ENCODE measurements around the gene SPEN. TPM values are rescaled to one million over a fixed set of nuclear protein-coding genes. Genes with fewer than 3 reads are reported as not detected.
A peak's percentile ranks its signal among the peaks of the same experiment; 100 is the strongest.
"Not testable (repeated sequence)": the region's sequence is repeated elsewhere in the genome, so short reads cannot be mapped to it uniquely, and the experiment has no call there.

Gene SPEN
- total RNA-seq, 6 experiments from 2014 or later = 13.5 to 33.7 (median 23.2) TPM

GRCh38 chr1:15895233-15895632 lies 47.7 kb downstream of the SPEN start:
- H3K4me3 ChIP-seq = no peak overlapping the region
- no peaks in the 10 kb centered on the region for H3K36me3 ChIP-seq
- TF ChIP-seq POLR2A (IDR thresholded peaks at IDR 0.05) (no peak), CTCF (IDR thresholded peaks at IDR 0.05) (no peak)
- H3K27me3 ChIP-seq = no peaks in the 10 kb centered on the region
- intact Hi-C loops (cut with DNase I) = no loop called here
- H3K27ac ChIP-seq = no peak overlapping the region
- peaks cover 0 to 33% (median 7%) of the 10 kb centered on the region in 4 donors for H3K4me1 ChIP-seq
- H3K9me3 ChIP-seq = no peaks in the 10 kb centered on the region
- DNase-seq (no peak), ATAC-seq (no peak)

DNA sequence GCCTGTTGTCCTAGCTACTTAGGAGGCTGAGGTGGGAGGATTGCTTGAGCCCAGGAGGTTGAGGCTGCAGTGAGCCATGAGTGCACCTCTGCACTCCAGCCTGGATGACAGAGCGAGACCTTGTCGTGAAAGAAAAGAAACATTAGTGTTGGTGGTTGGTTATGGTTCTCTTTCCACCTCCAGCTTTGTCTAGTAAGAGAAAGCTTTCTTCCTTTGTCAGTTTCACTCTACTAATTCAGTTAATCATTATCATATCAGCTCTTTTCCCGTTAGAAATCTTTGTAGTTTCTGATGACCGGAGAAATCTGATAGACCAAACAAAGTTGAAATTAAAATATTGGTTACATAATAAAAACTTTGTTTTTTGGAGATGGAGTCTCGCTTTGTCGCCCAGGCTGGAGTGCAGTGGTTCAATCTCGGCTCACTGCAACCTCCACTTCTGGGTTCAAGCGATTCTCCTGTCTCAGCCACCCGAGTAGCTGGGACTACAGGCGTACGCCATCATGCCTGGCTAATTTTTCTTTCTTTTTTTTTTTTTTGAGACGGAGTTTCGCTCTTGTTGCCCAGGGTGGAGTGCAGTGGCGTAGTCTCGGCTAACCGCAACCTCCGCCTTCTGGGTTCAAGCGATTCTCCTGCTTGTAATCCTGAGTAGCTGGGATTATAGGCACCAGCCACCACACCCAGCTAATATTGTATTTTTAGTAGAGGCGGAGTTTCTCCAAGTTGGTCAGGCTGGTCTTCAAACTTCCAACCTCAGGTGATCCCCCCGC lies 49.5 kb downstream of the SPEN start:
- H3K27me3 ChIP-seq; intact Hi-C loops (cut with DNase I); H3K27ac ChIP-seq; H3K4me3 ChIP-seq; H3K36me3 ChIP-seq; H3K9me3 ChIP-seq; DNase-seq: not testable (repeated sequence)
- peaks cover 0 to 28% (median 9%) of the 10 kb centered on the region in 4 donors for H3K4me1 ChIP-seq
- peak in 1 of 4 donors; percentile 45 for ATAC-seq
- 86% methylated on average over 18 of the region's 20 CpGs for WGBS (ENCODE audit: insufficient coverage, low coverage, low lambda C conversion rate, missing lambda C conversion rate)

- DNase-seq (no peak), ATAC-seq (no peak)
- Histone ChIP-seq H3K27ac (no peak overlapping the region), H3K4me3 (no peak overlapping the region), H3K36me3 (no peaks in the 10 kb centered on the region), H3K9me3 (no peaks in the 10 kb centered on the region), H3K4me1 (peaks cover 0 to 13% (median 9%) of the 10 kb centered on the region in 4 donors), H3K27me3 (no peaks in the 10 kb centered on the region)
- intact Hi-C loops (cut with DNase I) = no loop called here
- no peak for TF ChIP-seq CTCF (IDR thresholded peaks at IDR 0.05)
- no peak for TF ChIP-seq POLR2A (IDR thresholded peaks at IDR 0.05)
- WGBS (ENCODE audit: insufficient coverage, low coverage, low lambda C conversion rate, missing lambda C conversion rate) = 88% methylated on average over 1 of the region's 9 CpGs
Observed at GRCh38 chr1:15899266-15899665, 51.8 kb downstream of the SPEN start.

- intact Hi-C loops (cut with DNase I) = no loop called here
- Histone ChIP-seq H3K27ac (no peak overlapping the region), H3K4me1 (peaks cover 0 to 13% (median 7%) of the 10 kb centered on the region in 4 donors), H3K4me3 (no peak overlapping the region), H3K9me3 (no peaks in the 10 kb centered on the region), H3K36me3 (no peaks in the 10 kb centered on the region), H3K27me3 (no peaks in the 10 kb centered on the region)
- ATAC-seq = peak in 1 of 4 donors; percentile 17
- 61% methylated on average over 8 of the region's 8 CpGs for WGBS (ENCODE audit: insufficient coverage, low coverage, low lambda C conversion rate, missing lambda C conversion rate)
- no peak for TF ChIP-seq POLR2A (IDR thresholded peaks at IDR 0.05)
- TF ChIP-seq CTCF (IDR thresholded peaks at IDR 0.05) = no peak
- no peak for DNase-seq
Observed at GRCh38 chr1:15900662-15901279, 53.3 kb downstream of the SPEN start.

- Histone ChIP-seq H3K9me3 (no peaks in the 10 kb centered on the region), H3K36me3 (peaks cover 0 to 2% (median 0%) of the 10 kb centered on the region in 4 donors), H3K4me1 (peaks cover 0 to 4% (median 0%) of the 10 kb centered on the region in 4 donors), H3K4me3 (no peak overlapping the region), H3K27me3 (no peaks in the 10 kb centered on the region), H3K27ac (no peak overlapping the region)
- no peak for ATAC-seq
- TF ChIP-seq CTCF (IDR thresholded peaks at IDR 0.05) = no peak
- no peak for TF ChIP-seq POLR2A (IDR thresholded peaks at IDR 0.05)
- WGBS (ENCODE audit: insufficient coverage, low coverage, low lambda C conversion rate, missing lambda C conversion rate) = 80% methylated on average over 3 of the region's 3 CpGs
- DNase-seq = no peak
- intact Hi-C loops (cut with DNase I) = no loop called here
Observed at GRCh38 chr1:15902882-15903281, 55.4 kb downstream of the SPEN start.
